ENCODE data around the gene MAP2K5.

The MAP2K5 gene

DNA sequence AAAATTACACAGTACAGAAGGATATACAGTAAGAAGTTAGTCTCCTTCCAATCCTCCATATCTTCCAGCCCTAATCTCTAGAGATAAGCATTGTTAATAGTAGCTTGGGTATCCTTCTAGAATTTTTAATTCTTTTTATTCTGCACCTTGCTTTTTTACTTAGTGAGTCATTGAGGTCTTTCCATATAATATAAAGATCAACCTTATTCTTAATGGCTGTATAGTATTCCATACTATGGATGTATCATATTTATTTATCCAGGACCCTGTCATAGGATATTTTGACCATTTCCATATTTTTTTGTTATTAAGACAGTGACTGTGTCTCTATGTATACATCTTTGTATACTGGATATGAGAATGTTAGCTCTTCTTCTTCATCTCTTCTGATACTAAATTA, 246.5 kb downstream of the MAP2K5 start:
- DNase-seq = no peak

DNA sequence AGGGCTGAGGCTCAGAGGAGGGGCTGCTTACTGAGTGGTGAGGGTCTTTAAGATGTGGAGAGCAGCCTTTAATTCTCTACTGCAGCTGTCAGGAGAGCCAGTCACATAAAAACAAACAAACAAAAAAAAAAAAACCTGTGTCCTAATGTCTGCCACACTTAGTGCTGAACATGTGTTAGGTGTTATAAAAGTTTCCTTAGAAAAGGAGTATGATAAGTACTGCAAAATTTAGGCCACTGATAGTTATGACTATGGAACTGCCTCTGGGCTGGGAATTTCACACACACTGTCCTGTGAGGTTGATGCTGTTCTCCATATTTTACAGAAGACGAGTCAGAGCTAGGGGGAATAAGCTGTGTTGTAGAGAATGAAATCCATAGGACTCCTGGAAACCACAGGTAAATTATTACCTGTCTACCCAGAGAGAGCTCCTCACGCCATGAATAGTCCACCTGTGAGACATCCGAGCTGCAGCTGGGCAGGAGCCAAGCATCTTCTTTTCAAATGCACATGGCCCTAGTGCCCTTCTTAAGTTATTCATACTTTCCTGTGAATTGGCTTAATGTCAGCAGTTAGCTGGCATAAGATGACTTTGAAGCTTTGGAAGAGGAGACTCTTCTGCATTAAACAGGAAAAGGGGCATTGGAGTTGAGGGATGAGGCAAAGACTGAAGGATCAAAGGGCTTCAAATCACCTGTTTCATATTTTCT, 248.3 kb downstream of the MAP2K5 start:
- no peak for DNase-seq

DNA sequence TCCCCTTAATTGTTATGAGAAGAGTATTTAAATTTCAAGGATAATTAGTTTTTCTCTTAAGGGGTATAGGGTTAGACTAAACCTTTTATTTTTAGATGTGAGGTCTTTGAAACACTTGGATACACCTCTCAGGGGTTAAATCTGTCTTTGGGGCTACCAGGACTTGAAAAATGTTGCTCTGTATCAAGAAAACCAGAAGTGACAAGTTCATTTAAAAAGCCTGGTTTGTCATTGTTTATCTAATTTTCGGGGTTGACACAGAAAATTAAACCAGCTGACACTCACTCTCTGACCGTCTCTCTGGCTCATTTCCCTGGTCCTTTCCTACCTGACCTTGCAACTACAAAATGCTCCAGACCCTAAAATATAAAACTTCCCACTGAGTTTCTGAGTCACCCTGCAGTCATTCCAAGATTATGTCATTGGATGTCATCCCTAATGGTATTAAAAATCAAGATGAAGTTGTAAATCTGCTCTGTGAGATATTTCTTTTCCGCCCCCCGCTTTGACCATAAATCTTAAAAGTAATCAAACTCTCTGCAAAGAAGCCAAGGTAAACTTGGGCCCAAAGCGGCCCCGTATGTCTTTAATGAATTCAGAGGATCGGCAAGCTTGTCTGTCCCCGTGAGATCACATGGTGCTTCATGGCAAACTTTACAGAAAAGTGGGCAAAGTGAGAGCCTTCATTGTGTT, 249.9 kb downstream of the MAP2K5 start:
- DNase-seq = no peak

DNA sequence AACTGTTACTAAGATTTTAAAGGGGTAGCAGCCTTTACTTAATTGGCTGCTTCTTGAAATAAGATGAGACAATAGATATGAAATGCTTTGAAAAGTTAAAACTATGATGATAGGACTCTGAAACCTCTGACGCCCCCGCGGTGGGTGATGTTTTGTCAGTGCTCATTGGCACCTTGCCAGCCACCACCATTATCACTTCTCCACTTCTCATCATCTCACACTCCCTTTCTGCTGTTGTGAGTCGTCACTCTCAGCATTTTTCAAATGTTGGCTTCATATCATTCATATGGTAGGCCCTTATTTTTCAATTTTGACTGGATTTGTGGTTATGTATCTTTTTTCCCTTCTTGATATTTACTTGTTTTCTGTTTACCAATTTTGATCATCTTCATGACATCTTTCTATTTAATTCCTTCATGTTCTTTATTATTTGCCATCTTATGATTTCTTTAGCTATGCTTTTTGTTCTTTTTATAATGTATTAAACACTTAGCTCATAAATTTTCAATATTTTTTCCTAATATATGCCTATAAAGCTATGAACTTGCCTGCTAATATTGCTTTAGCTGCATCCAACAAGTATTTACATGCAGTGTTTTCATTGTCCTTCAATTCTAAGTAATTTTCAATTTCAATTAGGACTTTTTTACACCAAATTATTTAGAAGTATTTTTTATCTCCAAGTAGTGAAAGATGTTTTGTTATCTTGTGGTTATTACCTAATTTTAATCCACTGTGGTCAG, 252.5 kb downstream of the MAP2K5 start:
- DNase-seq = no peak

DNA sequence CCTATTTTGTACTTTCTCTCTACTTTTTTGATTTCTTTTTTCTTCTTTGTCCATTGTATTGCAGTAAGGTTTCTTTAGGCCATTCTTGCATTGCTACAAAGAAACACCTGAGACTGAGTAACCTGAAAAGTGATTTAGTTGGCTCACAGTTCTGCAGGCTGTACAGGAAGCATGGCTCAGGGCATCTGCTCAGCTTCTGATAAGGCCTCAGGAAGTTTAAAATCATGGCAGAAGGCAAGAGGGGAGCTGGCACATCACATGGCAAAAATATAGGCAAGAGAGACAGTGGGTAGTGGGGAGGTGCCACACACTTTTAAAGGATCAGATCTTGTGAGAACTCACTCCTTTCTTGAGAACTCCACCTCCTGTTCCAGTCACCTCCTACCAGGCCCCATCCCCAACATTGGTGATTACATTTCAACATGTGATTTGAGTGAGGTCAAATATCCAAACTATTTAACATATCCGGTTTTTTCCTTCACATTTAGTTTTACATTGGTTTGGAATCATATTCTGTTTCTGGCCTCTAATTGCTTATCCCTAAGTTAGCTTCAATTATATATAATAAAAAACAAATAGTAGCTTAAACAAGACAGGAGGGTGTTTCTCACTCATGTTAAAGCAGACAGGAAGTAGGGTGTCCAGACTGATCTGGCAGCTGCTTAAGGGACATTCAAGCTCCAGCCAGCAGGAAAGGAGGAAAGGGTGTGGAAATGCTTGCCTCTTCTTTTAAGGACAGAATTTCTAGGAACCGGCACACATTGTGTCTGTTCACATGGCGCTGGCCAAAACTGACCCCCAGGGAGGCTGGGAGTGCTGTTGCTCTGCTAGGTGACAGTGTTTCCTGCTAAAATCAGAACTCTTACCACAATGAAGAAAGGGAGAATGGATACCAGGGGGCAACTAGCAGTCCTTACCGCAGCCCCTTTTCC, 254.0 kb downstream of the MAP2K5 start:
- DNase-seq = no peak

DNA sequence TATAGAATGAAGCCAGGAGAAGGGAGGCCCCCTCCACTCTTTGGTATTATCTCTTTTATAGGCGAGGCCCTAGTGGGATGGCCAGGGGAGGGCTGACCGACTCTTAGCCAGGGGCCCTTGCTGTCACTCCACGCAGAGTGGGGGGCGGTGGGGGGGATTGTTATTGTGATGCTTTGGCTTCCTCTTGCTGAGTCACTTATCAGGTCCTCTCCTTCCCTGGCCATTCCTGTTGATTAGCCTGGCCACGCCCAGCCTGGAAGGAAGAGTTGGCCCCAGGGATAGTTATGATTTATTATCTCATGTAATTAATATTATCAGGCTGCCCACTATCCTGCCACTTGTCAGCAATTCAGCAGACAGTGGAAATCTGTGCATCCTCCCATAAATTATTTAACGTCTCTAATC, 257.3 kb downstream of the MAP2K5 start:
- no peak for DNase-seq

DNA sequence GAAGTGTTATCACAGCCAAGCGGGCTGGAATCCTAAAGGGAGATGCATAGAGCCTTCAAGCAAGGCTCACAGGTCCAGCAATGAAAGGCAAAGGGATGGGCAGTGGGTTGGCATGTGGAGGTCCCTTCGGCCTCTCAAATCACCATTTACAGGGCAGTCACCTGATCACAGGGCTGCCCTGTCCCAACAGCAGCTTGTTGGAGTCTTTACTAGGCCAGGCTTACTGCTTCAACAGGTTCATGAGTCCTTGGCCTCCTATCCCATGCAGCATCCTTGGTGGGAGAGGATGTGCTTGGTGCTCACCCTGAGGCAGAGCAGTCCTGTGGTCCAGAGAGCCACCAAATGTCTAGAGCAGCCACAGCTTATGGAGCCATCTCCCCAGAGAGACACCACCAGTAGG, 258.6 kb downstream of the MAP2K5 start:
- no peak for DNase-seq

DNA sequence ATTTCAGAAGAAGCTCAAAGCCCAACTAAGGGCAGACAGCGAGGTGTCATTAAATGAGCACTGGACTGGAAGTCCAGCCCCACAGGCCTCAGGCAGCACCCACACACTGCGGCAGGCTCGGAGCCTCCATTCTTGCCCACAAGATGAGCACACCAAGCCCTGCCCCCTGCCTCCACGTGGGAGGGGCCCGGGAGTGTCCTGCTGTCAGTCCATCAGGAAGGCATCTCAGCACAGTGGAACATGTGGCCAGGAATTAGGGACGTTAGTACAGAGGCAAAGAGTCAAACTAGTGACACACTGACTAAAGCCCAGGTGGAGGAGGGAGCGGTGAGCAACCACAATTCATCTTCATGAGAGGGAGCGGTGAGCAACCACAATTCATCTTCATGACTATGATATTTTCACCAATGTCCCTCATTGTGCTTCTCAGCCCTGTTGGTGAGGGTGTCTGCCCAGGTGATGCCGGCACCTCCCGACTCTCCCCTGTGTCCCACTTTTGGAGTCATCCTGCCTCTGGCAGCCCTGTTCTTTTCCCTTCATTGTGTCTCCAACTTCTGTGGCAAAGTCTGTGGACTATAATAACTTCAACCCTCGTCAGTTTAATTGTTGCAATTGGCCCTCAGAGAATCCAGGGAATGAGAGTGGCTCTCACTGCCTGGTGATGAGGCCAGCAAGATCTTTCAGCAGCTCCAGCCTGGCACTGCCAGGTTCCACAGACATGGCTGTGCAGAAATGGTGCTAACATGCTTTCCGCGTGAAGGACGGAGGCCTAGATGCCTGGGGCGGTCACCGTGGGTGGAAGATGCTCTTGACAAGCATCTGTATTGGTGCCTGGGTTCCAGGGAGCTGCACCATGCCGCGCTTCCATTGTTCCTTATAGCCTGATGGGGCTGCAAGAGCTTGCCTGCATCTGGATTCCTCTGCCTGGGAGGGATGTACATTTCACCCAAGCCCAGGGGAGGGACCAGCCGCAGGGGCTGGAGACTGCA, 259.7 kb downstream of the MAP2K5 start:
- no peak for DNase-seq

DNA sequence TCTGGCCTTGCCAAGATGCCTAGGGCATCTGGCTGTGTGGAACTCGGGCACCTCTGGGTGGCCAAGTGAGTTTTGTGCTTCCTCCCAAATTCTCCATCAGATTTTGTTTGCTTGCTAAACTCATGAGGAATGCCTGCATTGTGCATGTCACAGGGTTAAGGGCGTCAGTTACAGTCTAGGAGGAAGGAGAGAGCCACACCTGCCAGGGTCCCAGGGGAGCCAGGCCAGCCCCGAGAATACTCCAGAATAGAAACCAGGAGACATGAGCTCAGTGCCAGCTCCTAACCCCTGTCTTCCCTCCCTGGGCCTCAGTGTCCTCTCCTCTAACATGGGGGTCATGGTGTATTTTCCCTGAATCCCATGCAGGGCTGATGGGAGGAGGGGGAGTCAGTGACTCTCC, 260.8 kb downstream of the MAP2K5 start:
- no peak for DNase-seq

DNA sequence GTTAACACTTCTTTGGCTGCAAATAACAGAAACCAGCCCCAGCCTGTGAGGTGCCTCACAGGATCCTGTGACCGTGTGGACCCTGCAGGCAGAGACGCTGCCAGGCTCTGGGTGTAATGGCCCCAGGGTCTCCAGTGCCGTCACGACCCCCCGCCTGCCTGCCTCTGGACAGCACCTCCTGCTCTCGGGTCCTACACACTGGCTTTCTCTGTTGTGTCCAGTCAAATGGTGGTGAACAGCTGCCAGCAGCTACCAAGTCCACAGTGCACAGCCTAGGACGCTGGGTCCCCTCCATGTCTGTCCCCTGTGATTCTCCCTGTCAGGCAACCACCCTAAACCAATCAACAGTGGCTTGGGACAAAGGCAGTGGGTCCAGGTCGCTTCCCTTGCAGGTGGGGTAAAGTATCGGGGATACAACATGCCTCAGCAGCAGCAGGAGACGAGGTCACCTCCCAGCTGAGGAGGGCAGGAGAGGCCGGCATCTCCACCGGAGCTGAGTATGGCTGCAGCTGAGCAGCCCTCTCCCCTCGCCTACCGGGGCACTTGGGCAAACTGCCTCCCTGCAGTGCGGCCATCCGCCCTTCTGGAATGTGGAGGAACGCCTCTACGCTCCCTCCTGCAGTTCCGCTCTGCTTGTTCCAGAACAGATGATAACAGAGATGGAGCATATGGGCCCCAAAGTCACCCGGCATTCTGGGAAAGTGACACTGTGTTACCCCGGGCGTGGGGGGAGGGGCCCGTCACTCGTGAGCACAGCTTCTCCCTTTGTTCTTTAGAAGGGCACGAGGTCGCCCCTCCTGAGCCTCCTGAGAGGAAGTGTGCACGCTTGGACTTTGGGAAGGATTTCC, 261.7 kb downstream of the MAP2K5 start:
- DNase-seq = no peak

DNA sequence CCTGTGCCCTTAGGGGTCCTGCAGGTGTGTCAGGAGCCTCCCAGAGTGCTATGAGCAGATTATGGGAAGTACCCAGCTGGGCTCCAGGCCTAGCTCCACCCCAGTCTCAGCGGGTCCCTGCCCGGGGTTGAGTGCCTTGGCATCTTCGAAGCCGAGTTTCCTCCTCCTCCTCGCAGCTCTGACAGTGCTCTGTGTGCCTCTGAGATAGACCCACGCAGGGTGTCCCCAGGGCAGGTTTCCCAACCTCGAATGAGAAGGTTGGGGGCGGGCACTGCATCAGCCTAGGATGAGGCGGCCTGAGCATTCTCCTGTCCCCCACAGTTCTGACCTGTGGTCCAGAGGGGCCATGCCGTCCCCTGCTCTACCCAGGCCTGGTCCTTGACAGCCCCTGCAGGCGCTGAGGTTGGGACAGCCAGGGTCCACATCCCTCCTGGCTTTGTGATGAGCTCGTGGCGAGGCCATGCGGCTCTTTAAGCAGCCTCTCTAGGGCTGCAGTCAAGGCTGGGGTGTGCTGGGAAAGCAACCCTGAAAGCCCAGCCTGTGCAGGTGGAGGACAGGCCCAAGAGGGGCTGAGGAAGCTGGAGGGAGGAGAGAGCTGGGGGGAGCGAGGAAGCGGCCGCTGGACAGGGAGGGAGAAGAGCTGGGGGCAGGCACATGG, 262.6 kb downstream of the MAP2K5 start:
- DNase-seq = no peak

DNA sequence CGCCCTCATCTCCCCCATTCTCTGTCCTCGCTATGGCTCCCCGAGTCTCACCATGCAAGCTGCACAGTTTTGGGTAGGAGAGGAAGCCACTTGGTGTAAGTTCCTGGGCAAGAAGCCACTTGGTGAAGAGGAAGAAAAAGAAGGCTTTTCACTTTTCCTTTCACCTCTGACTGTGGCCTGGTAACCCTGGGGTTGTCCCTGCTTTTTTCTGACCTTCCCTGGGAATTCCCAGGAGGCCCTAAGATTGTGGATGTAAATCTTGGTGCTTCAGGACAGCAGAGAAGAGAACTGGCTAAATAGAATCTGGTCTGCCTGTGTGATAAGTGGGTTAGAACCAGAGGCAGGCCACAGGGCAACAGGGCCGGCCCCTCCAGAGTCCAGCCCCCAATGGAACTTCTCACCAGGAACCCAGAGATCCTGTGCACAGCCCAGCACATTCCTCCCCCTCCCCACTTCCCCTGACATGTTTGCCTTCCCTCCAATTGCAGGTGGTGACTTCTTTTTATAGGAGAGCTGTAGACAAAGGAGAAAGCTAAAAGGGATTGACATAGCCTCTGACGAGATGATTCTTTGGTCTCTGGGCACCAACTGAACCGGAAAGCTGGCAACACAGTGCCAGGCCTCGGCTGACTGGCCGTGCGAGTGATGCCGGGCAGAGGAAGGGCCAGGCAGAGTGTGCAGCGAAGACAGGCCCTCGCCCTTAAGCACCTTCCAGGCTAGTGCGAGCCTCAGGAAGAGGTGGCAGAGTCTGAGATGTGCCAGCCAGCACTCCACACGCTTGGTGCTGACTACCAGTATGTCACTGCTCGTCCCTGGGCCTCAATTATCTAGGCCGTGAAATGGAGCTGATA, 263.4 kb downstream of the MAP2K5 start:
- no peak for DNase-seq

DNA sequence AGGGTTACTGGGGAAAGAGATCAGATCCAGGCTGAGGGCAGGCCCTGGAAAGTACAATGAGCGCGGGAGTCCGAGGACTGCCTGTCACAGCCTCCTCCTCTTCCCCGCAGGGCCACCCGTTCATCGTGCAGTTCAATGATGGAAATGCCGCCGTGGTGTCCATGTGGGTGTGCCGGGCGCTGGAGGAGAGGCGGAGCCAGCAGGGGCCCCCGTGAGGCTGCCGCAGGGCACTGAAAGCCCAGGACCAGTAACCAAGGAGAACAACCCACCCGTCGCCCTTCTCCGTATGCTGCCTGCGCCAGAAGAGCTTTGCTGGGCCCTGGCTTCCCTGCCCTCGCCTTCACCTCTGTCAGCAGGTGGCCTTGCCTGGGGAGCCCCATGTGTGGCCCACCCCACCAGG, 264.0 kb downstream of the MAP2K5 start:
- DNase-seq = no peak

DNA sequence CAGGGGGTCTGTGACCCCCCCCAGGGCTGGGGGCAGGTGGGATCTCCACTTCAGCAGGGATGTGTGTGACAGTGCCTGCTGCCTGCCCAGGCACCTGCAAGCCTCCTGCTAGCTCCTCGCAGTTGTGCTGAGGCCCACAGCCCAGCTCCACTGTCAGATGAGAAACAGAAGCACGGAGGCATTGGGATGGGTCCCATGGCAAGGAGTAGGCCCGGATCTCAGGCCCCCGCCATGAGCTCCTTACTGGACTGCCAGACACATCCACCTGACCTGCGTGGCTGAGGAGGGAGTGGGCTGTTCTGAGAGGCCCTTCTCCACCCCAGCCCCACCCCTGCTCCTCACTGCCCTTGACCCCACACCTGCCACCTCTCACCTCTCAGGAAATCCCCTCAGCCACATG, 264.6 kb downstream of the MAP2K5 start:
- DNase-seq = no peak

DNA sequence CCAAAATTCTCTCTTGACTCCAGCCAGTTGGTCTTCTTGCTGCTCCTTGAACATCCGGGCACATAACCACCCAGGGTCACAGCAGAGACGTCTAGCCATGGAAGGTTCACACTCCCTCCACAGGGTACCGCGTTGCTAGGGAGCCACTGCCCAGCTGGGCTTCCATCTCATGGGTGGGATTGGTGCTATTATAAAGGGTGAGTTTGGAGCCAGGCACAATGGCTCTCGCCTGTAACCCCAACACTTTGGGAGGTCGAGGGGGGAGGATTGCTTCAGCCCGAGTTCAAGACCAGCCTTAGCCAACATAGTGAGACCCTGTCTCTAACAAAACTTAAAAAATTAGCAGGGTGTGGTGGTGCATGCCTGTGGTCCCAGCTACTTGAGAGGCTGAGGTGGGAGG, 265.3 kb downstream of the MAP2K5 start:
- no peak for DNase-seq

DNA sequence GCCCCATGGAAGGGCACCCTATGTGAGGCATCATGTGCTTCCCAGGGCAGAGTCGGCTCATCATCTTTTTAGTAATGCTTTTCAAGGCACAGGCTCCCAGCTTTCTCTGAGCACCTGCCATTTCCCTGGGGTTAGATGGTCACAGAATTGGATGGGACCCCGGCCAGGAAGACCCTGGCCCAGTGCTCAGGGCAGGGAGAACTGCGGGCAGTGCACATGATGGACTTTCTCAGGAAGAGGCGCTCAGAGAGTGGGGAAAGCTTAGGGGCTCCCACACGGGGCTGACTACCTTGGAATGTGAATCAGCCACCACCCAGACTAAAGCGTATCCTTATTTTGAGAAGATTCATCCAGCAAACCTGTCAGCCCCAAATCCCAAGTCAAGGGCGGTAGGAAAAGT, 266.3 kb downstream of the MAP2K5 start:
- no peak for DNase-seq

DNA sequence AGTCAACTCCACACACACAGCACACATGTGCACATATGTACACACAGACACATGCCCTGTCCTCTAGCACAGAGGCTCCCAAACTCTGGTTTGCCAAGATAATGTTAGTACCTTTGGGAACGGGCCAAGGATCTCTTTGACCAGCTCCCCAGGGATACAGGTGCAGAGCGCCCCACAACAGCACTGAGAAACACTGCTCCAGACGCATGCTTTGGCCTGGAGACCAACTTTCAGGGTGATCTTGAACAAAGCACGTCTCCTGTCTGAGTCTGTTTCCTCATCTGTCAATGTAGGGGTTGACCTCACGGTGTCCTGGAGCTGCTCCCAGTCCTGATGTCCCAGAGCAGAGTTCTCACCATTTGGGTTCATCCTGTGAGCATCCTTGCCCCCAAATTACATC, 266.9 kb downstream of the MAP2K5 start:
- DNase-seq = no peak

DNA sequence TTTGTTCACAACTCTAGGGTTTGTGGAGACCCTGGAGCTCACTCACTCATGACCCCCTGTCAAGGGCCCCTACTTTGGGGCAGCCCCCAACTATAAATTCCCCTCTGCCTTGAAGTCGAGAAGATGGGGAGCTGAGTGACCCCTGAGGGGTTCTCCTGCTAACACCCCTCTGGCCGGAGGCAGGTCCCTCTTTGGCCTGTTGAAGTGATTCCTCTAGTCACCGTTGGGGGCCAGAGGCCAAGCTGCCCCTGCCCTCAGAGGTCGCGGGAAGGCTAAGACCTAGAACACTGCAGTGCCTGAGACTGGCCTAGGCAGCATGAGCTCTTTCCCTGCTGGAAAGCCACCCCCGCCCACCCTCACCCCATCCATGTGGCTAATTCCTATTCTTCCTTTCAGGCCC, 267.4 kb downstream of the MAP2K5 start:
- DNase-seq = no peak

DNA sequence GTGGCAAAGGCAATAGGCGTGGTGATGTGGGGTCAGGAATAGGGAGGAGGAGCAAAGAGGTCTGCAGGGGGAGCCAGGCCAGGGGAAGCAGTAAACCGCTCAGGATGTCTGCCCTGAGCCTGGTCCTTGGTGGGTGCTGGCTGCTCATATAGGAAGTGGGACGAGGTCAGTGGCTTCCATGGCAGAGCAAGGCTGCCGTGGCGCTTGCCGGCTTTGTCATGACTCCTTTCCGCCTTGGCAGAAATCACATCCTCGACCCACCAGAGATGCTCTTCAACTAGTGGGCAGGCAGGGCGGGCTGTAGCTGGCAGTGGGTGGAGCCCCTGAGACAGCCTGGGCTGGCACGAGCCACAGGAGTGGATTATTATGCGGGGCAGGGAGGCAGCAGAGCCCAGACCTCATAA, 269.7 kb downstream of the MAP2K5 start:
- peak; percentile 26 to 28 for DNase-seq

Measured in Kasumi-1 (cell line).